CD14-positive monocyte (primary cell): ENCODE results near the gene ATP23. TPM values are rescaled to one million over a fixed set of nuclear protein-coding genes. Genes with fewer than 3 reads are reported as not detected.

ENCODE experiments used
- DNase-seq, 3 donors: peaks; one replicate each; pipeline ENCODE4 v3.0.0-alpha.2; 2011 to 2022
- H2AFZ ChIP-seq: 2 replicates; pipeline ENCODE4 v1.6.0; 2012; ENCODE audit warnings: mild to moderate bottlenecking, low read depth, low read length, inconsistent platforms; ENCODE audit not compliant: insufficient read depth, poor library complexity, severe bottlenecking
- H3K27ac ChIP-seq, 2 donors: 1 replicate in 1 of 2; 2 replicates in 1 of 2; pipeline ENCODE4 v1.5.1; 2012 to 2013; ENCODE audit warnings: low read length in 2 of 2, control low read depth in 1 of 2, inconsistent platforms in 1 of 2, low read depth in 1 of 2, mild to moderate bottlenecking in 1 of 2
- H3K27me3 ChIP-seq, 2 donors: one replicate each; pipeline versions ENCODE4 v1.6.0 to v1.6.1; 2011 to 2013; ENCODE audit warnings: low read length in 2 of 2; ENCODE audit not compliant: control insufficient read depth in 2 of 2, insufficient read depth in 2 of 2
- H3K36me3 ChIP-seq, 2 donors: replicated peaks in 1 of 2; 1 replicate in 1 of 2; 2 replicates in 1 of 2; pipeline versions ENCODE4 v1.5.1 to v1.6.1; 2012 to 2013; ENCODE audit warnings: low read length in 2 of 2, control low read depth in 1 of 2, inconsistent platforms in 1 of 2, mild to moderate bottlenecking in 1 of 2; ENCODE audit not compliant: insufficient read depth in 2 of 2, control insufficient read depth in 1 of 2
- H3K4me1 ChIP-seq, 2 donors: 1 replicate in 1 of 2; 2 replicates in 1 of 2; pipeline versions ENCODE4 v1.5.1 to v1.6.1; 2012 to 2013; ENCODE audit warnings: low read length in 2 of 2, control low read depth in 1 of 2, inconsistent platforms in 1 of 2, mild to moderate bottlenecking in 1 of 2, moderate library complexity in 1 of 2; ENCODE audit not compliant: insufficient read depth in 2 of 2, control insufficient read depth in 1 of 2
- H3K4me2 ChIP-seq: replicated peaks from 2 replicates; pipeline ENCODE3; 2012; ENCODE audit warnings: low read length, moderate library complexity, mild to moderate bottlenecking; ENCODE audit not compliant: poor library complexity, severe bottlenecking; ENCODE audit errors: extremely low read depth
- H3K4me3 ChIP-seq, 3 experiments: fragments of 200-600 bp in 1 of 3; sonication (generic) in 1 of 3; replicated peaks in 1 of 3; 1 replicate in 2 of 3; 2 replicates in 1 of 3; pipeline ENCODE4 v1.5.1; 2011 to 2013; ENCODE audit warnings: low read length in 3 of 3, mild to moderate bottlenecking in 3 of 3, control low read depth in 2 of 3, low read depth in 2 of 3, inconsistent platforms in 1 of 3, moderate library complexity in 1 of 3
- H3K79me2 ChIP-seq: 2 replicates; pipeline ENCODE4 v1.6.0; 2012; ENCODE audit warnings: mild to moderate bottlenecking, control low read depth, inconsistent platforms, low read length, moderate library complexity; ENCODE audit not compliant: insufficient read depth
- H3K9ac ChIP-seq: 2 replicates; pipeline ENCODE4 v1.6.0; 2017; ENCODE audit warnings: low read length, mild to moderate bottlenecking; ENCODE audit not compliant: insufficient read depth, poor library complexity, severe bottlenecking
- H3K9me3 ChIP-seq, 2 donors: replicated peaks in 1 of 2; 1 replicate in 1 of 2; 2 replicates in 1 of 2; pipeline versions ENCODE4 v1.5.1 to v1.6.1; 2012 to 2013; ENCODE audit warnings: low read length in 2 of 2, control low read depth in 1 of 2; ENCODE audit not compliant: control insufficient read depth in 1 of 2, insufficient read depth in 1 of 2
- H4K20me1 ChIP-seq: 2 replicates; pipeline ENCODE4 v1.6.0; 2012; ENCODE audit warnings: mild to moderate bottlenecking, low read length, control low read depth, moderate library complexity; ENCODE audit not compliant: insufficient read depth
- H3K27ac Mint-ChIP-seq, 7 donors: one replicate each; pipeline ENCODE4 v1.8.0; 2020; ENCODE audit warnings: mild to moderate bottlenecking in 7 of 7, mixed read lengths in 7 of 7, moderate library complexity in 6 of 7, inconsistent platforms in 2 of 7
- H3K27me3 Mint-ChIP-seq, 3 donors: one replicate each; pipeline ENCODE4 v1.8.0; 2021 to 2022; ENCODE audit warnings: low read depth in 3 of 3, mild to moderate bottlenecking in 3 of 3, mixed read lengths in 3 of 3, moderate library complexity in 3 of 3, inconsistent platforms in 1 of 3
- H3K36me3 Mint-ChIP-seq, 2 donors: one replicate each; pipeline ENCODE4 v1.8.0; 2020; ENCODE audit warnings: mixed read lengths in 2 of 2, inconsistent platforms in 1 of 2, mild to moderate bottlenecking in 1 of 2
- H3K4me1 Mint-ChIP-seq: one replicate; pipeline ENCODE4 v1.8.0; 2020; ENCODE audit warnings: mild to moderate bottlenecking, mixed read lengths
- H3K4me3 Mint-ChIP-seq, 2 donors: one replicate each; pipeline ENCODE4 v1.8.0; 2020; ENCODE audit warnings: mild to moderate bottlenecking in 2 of 2, mixed read lengths in 2 of 2, moderate library complexity in 1 of 2
- H3K9me3 Mint-ChIP-seq, 7 donors: one replicate each; pipeline ENCODE4 v1.8.0; 2020 to 2022; ENCODE audit warnings: mixed read lengths in 7 of 7, mild to moderate bottlenecking in 6 of 7, moderate library complexity in 6 of 7, inconsistent platforms in 2 of 7
- CTCF ChIP-seq: fragments of 200-600 bp; IDR thresholded peaks from one replicate; pipeline ENCODE4 v1.8.0; 2022; ENCODE audit warnings: antibody characterized with exemption, mild to moderate bottlenecking
- whole genome bisulfite sequencing: methylation state at CpG from one replicate; pipeline ENCODE4 v1.1.5; 2013; ENCODE audit warnings: missing lambda C conversion rate; ENCODE audit not compliant: insufficient coverage; 5-methylcytosine and 5-hydroxymethylcytosine counted together
- intact Hi-C, 2 donors: fragments of 100-400 bp; cut with micrococcal nuclease; formaldehyde crosslinking; loops; one replicate each; pipeline versions ENCODE4 v1.15.0 to v1.15.1; 2023
- polyA plus RNA-seq, 3 donors: library from polyadenylated mRNA; depleted of rRNA in 1 of 3; unstranded in 2 of 3; stranded (reverse) in 1 of 3; fragments of 300-500 nt in 2 of 3; fragments of >200 nt in 1 of 3; fragmentation: Illumina TruSeq in 2 of 3; gene quantifications; 1 replicate in 2 of 3; 2 replicates in 1 of 3; pipeline ENCODE4 v1.2.3, GENCODE V29; 2012 to 2021

ATP23 gene
- polyA plus RNA-seq, 3 donors, result 12.4 to 27.5 (median 24.8) TPM

GRCh38 chr12:57992001-57992400 is 50.6 kb downstream of the ATP23 start:
- Mint-ChIP-seq H3K27ac (no peak overlapping the region), H3K4me1 (peaks cover 15% of the 10 kb centered on the region), H3K27me3 (no peaks in the 10 kb centered on the region), H3K4me3 (no peak overlapping the region), H3K36me3 (no peaks in the 10 kb centered on the region), H3K9me3 (peaks cover 2 to 26% (median 13%) of the 10 kb centered on the region in 7 donors)
- H3K79me2 ChIP-seq, result no peaks in the 10 kb centered on the region
- H3K9me3 ChIP-seq, result peaks cover 8 to 10% of the 10 kb centered on the region in 2 donors
- no peak overlapping the region for H3K27ac ChIP-seq
- no peaks in the 10 kb centered on the region for H3K27me3 ChIP-seq
- H3K9ac ChIP-seq, result no peak overlapping the region
- no peak overlapping the region for H3K4me3 ChIP-seq
- H3K4me1 ChIP-seq, result peaks cover 0 to 2% of the 10 kb centered on the region in 2 donors
- no peak for DNase-seq
- H2AFZ ChIP-seq, result no peak overlapping the region
- no peak for TF ChIP-seq CTCF
- intact Hi-C loops, result no loop called here
- H3K36me3 ChIP-seq, result no peaks in the 10 kb centered on the region
- 67% methylated on average over 1 of the region's 2 CpGs for WGBS
- H3K4me2 ChIP-seq, result no peak overlapping the region
- H4K20me1 ChIP-seq, result no peaks in the 10 kb centered on the region

- intact Hi-C loops, result no loop called here
- H3K36me3 ChIP-seq, result no peaks in the 10 kb centered on the region
- Mint-ChIP-seq H3K4me3 (no peak overlapping the region), H3K27me3 (no peaks in the 10 kb centered on the region), H3K9me3 (peaks cover 13 to 37% (median 21%) of the 10 kb centered on the region in 7 donors), H3K27ac (no peak overlapping the region), H3K4me1 (peaks cover 15% of the 10 kb centered on the region), H3K36me3 (no peaks in the 10 kb centered on the region)
- WGBS, result no CpG with 5 or more reads among the region's 1 CpG
- no peak for DNase-seq
- no peaks in the 10 kb centered on the region for H3K27me3 ChIP-seq
- H2AFZ ChIP-seq, result no peak overlapping the region
- H3K27ac ChIP-seq, result no peak overlapping the region
- peaks cover 0 to 2% of the 10 kb centered on the region in 2 donors for H3K4me1 ChIP-seq
- peaks cover 18 to 20% of the 10 kb centered on the region in 2 donors for H3K9me3 ChIP-seq
- no peaks in the 10 kb centered on the region for H4K20me1 ChIP-seq
- no peak overlapping the region for H3K4me2 ChIP-seq
- no peak overlapping the region for H3K4me3 ChIP-seq
- H3K9ac ChIP-seq, result no peak overlapping the region
- no peak for TF ChIP-seq CTCF
- no peaks in the 10 kb centered on the region for H3K79me2 ChIP-seq
Measured at GRCh38 chr12:57993030-57993429, 51.7 kb downstream of the ATP23 start.
